IMR-90 (cell line): Measurements from ENCODE around the gene ANKRD13D. TPM values are rescaled to one million over a fixed set of nuclear protein-coding genes. Genes with fewer than 3 reads are reported as not detected.
A peak's percentile ranks its signal among the peaks of the same experiment; 100 is the strongest.

Experiments
- ATAC-seq: fragments of 200-7000 bp; cut with Tn5 transposase; 2 replicates; pipeline ENCODE4 v1.9.1; 2020; ENCODE audit warnings: low read depth, mild to moderate bottlenecking, moderate library complexity
- BruUV-seq: library from RNA; stranded (reverse); fragments of 400-500 nt; replicated peaks from 2 replicates; lab custom pipeline; 2021; lab: Mats Ljungman, UMichigan
- CTCF ChIA-PET: fragments of 300-600 bp; formaldehyde crosslinking; extraction: SDS; loops from one replicate; lab custom pipeline; 2021; ENCODE audit warnings: antibody characterized with exemption; lab: Yijun Ruan, JAX
- POLR2A ChIA-PET: fragments of 300-600 bp; sonication (Branson Sonifier 250); formaldehyde crosslinking; loops from one replicate; lab custom pipeline; 2022; ENCODE audit warnings: antibody characterized with exemption; ENCODE audit not compliant: unreplicated experiment; lab: Charles Lee
- DNase-seq: peaks from one replicate; pipeline ENCODE4 v3.0.0; 2013
- H2AFZ ChIP-seq: replicated peaks from 2 replicates; pipeline ENCODE3; 2013; ENCODE audit warnings: low read length, mild to moderate bottlenecking; ENCODE audit not compliant: poor library complexity
- H2AK5ac ChIP-seq: 2 replicates; pipeline ENCODE4 v1.6.1; 2013; ENCODE audit warnings: low read depth, low read length, inconsistent platforms
- H2AK9ac ChIP-seq: replicated peaks from 2 replicates; pipeline ENCODE3; 2013; ENCODE audit warnings: mild to moderate bottlenecking, low read depth, low read length, moderate library complexity; ENCODE audit not compliant: poor library complexity
- H2BK120ac ChIP-seq: 2 replicates; pipeline ENCODE4 v1.6.1; 2013; ENCODE audit warnings: low read depth, low read length, inconsistent platforms
- H2BK15ac ChIP-seq: 3 replicates; pipeline ENCODE4 v1.6.1; 2013; ENCODE audit warnings: low read depth, low read length, inconsistent platforms
- H2BK20ac ChIP-seq: 2 replicates; pipeline ENCODE4 v1.6.1; 2013; ENCODE audit warnings: low read depth, mild to moderate bottlenecking, inconsistent platforms, low read length, moderate library complexity
- H2BK5ac ChIP-seq: 2 replicates; pipeline ENCODE4 v1.6.1; 2013; ENCODE audit warnings: mild to moderate bottlenecking, low read depth, low read length, inconsistent platforms; ENCODE audit not compliant: poor library complexity, severe bottlenecking
- H3K14ac ChIP-seq: replicated peaks from 2 replicates; pipeline ENCODE4 v1.6.1; 2013; ENCODE audit warnings: low read depth, low read length, inconsistent platforms
- H3K18ac ChIP-seq: 2 replicates; pipeline ENCODE4 v1.6.1; 2013; ENCODE audit warnings: low read depth, low read length, control low read depth
- H3K23ac ChIP-seq: 2 replicates; pipeline ENCODE4 v1.6.1; 2013; ENCODE audit warnings: low read depth, low read length, inconsistent platforms
- H3K27ac ChIP-seq: 2 replicates; pipeline ENCODE4 v1.5.1; 2013; ENCODE audit warnings: mild to moderate bottlenecking, control low read depth, low read length; ENCODE audit not compliant: insufficient read depth
- H3K27me3 ChIP-seq: 2 replicates; pipeline ENCODE4 v1.6.1; 2013; ENCODE audit warnings: low read length; ENCODE audit not compliant: control insufficient read depth, insufficient read depth
- H3K36me3 ChIP-seq: 2 replicates; pipeline ENCODE4 v1.6.1; 2013; ENCODE audit warnings: low read length, mixed read lengths; ENCODE audit not compliant: control insufficient read depth, insufficient read depth
- H3K4ac ChIP-seq: 2 replicates; pipeline ENCODE4 v1.6.1; 2013; ENCODE audit warnings: low read depth, low read length, inconsistent platforms
- H3K4me1 ChIP-seq: 2 replicates; pipeline ENCODE4 v1.6.1; 2013; ENCODE audit warnings: low read length, mixed read lengths; ENCODE audit not compliant: control insufficient read depth, insufficient read depth
- H3K4me2 ChIP-seq: 2 replicates; pipeline ENCODE4 v1.6.1; 2013; ENCODE audit warnings: low read depth, mild to moderate bottlenecking, control low read depth, low read length, moderate library complexity
- H3K4me3 ChIP-seq: 2 replicates; pipeline ENCODE4 v1.5.1; 2013; ENCODE audit warnings: low read depth, mild to moderate bottlenecking, control low read depth, low read length, moderate library complexity; ENCODE audit not compliant: insufficient read depth
- H3K56ac ChIP-seq: 2 replicates; pipeline ENCODE4 v1.6.1; 2013; ENCODE audit warnings: low read length, inconsistent platforms; ENCODE audit not compliant: insufficient read depth; ENCODE audit errors: extremely low read depth
- H3K79me1 ChIP-seq, 2 experiments: 2 replicates each; pipeline ENCODE4 v1.6.1; 2013; ENCODE audit warnings: low read length in 2 of 2, inconsistent platforms in 1 of 2, low read depth in 1 of 2
- H3K9ac ChIP-seq: 2 replicates; pipeline ENCODE4 v1.6.1; 2013; ENCODE audit warnings: low read depth, low read length, control low read depth
- H3K9me1 ChIP-seq: 2 replicates; pipeline ENCODE4 v1.6.1; 2013; ENCODE audit warnings: low read length, inconsistent platforms; ENCODE audit not compliant: insufficient read depth
- H3K9me3 ChIP-seq: 2 replicates; pipeline ENCODE4 v1.6.1; 2013; ENCODE audit warnings: low read length; ENCODE audit not compliant: control insufficient read depth, insufficient read depth
- H4K20me1 ChIP-seq: 2 replicates; pipeline ENCODE4 v1.6.1; 2013; ENCODE audit warnings: low read length, inconsistent platforms; ENCODE audit not compliant: insufficient read depth
- H4K5ac ChIP-seq: 2 replicates; pipeline ENCODE4 v1.6.1; 2013; ENCODE audit warnings: mild to moderate bottlenecking, low read depth, low read length, control low read depth
- H4K8ac ChIP-seq, 2 experiments: 2 replicates each; pipeline ENCODE4 v1.6.1; 2013; ENCODE audit warnings: low read depth in 2 of 2, low read length in 2 of 2, control low read depth in 1 of 2, inconsistent platforms in 1 of 2
- H4K91ac ChIP-seq: 2 replicates; pipeline ENCODE4 v1.6.1; 2013; ENCODE audit warnings: low read depth, low read length, inconsistent platforms; ENCODE audit not compliant: insufficient read depth
- BHLHE40 ChIP-seq: fragments of 150-350 bp; IDR thresholded peaks from 2 replicates; pipeline ENCODE4 v1.6.1; 2016; ENCODE audit warnings: mild to moderate bottlenecking, low read depth, low read length
- CEBPB ChIP-seq: IDR thresholded peaks from 2 replicates; pipeline ENCODE4 v1.6.1; 2012; ENCODE audit warnings: low read depth, low read length, improper control_type of control experiment
- CHD1 ChIP-seq: IDR thresholded peaks from 2 replicates; pipeline ENCODE4 v1.6.1; 2012; ENCODE audit warnings: low read depth, low read length, improper control_type of control experiment
- CTCF ChIP-seq: conservative IDR thresholded peaks from 2 replicates; pipeline ENCODE4 v1.5.1; 2012; ENCODE audit warnings: mild to moderate bottlenecking, low read depth, low read length, improper control_type of control experiment
- FOS ChIP-seq: fragments of 150-350 bp; IDR thresholded peaks from 2 replicates; pipeline ENCODE4 v1.6.1; 2016; ENCODE audit warnings: low read depth, low read length
- MAFK ChIP-seq: IDR thresholded peaks from 2 replicates; pipeline ENCODE4 v1.6.1; 2012; ENCODE audit warnings: low read depth, low read length, improper control_type of control experiment
- MAZ ChIP-seq: IDR thresholded peaks from 2 replicates; pipeline ENCODE4 v1.6.1; 2012; ENCODE audit warnings: low read depth, mild to moderate bottlenecking, low read length, improper control_type of control experiment, moderate library complexity, borderline replicate concordance
- NFE2L2 ChIP-seq: fragments of 150-350 bp; IDR thresholded peaks from 2 replicates; pipeline ENCODE4 v1.6.1; 2016; ENCODE audit warnings: low read depth, mild to moderate bottlenecking, low read length
- POLR2A ChIP-seq: IDR thresholded peaks from 2 replicates; pipeline ENCODE4 v1.6.1; 2012; ENCODE audit warnings: mild to moderate bottlenecking, low read depth, low read length
- RAD21 ChIP-seq: IDR thresholded peaks from 2 replicates; pipeline ENCODE4 v1.6.1; 2012; ENCODE audit warnings: low read length, improper control_type of control experiment
- RFX5 ChIP-seq: IDR thresholded peaks from 2 replicates; pipeline ENCODE4 v1.8.0; 2012; ENCODE audit warnings: low read depth, mild to moderate bottlenecking, low read length, moderate library complexity
- SMC3 ChIP-seq: fragments of 150-350 bp; IDR thresholded peaks from 2 replicates; pipeline ENCODE4 v1.6.1; 2016; ENCODE audit warnings: low read depth, mild to moderate bottlenecking, antibody characterized with exemption, low read length, moderate library complexity
- USF2 ChIP-seq: fragments of 150-350 bp; IDR thresholded peaks from 2 replicates; pipeline ENCODE4 v1.6.1; 2017; ENCODE audit warnings: mild to moderate bottlenecking, antibody characterized with exemption, low read length, low read depth
- WGBS, 2 experiments: methylation state at CpG; one replicate each; pipeline versions ENCODE4 v1.1.5 to v1.1.7; 2013; ENCODE audit warnings: missing lambda C conversion rate in 2 of 2; ENCODE audit not compliant: insufficient read length in 1 of 2; ENCODE audit errors: extremely low coverage in 2 of 2; 5-methylcytosine and 5-hydroxymethylcytosine counted together
- dilution Hi-C: fragments of 300-500 bp; cut with HindIII; formaldehyde crosslinking; loops from one replicate; pipeline ENCODE4 v1.14.3; 2018; ENCODE audit warnings: low sequenced_read_pairs; ENCODE audit not compliant: unreplicated experiment
- in situ Hi-C: fragments of 300-500 bp; cut with MboI; formaldehyde crosslinking; loops from 3 replicates; pipeline ENCODE4 v1.14.3; 2019; ENCODE audit warnings: low sequenced_read_pairs, inconsistent platforms, mixed read lengths
- intact Hi-C: fragments of 100-400 bp; cut with micrococcal nuclease; formaldehyde crosslinking; loops from 2 replicates; pipeline ENCODE4 v1.10.0; 2022
- polyA plus RNA-seq, 3 experiments: library from polyadenylated mRNA; depleted of rRNA; stranded (reverse); fragments of >200 nt; gene quantifications; 2 replicates each; pipeline ENCODE4 v1.2.3, GENCODE V29; 2012; ENCODE audit warnings: low replicate concordance in 1 of 3
- total RNA-seq: library from RNA; depleted of rRNA; stranded (reverse); fragments of >200 nt; gene quantifications from 2 replicates; pipeline ENCODE4 v1.2.3, GENCODE V29; 2012
- TF ChIP-seq, protein P1 (sequence below): fragments of 150-350 bp; IDR thresholded peaks from 2 replicates; pipeline ENCODE4 v1.6.1; 2016; ENCODE audit warnings: low read depth, mild to moderate bottlenecking, low read length, moderate library complexity, borderline replicate concordance

Gene ANKRD13D
- total and polyA plus RNA-seq, 2 of the 4 experiments (the other 2 are of a cell fraction), result 7.3 to 38.4 TPM

DNA sequence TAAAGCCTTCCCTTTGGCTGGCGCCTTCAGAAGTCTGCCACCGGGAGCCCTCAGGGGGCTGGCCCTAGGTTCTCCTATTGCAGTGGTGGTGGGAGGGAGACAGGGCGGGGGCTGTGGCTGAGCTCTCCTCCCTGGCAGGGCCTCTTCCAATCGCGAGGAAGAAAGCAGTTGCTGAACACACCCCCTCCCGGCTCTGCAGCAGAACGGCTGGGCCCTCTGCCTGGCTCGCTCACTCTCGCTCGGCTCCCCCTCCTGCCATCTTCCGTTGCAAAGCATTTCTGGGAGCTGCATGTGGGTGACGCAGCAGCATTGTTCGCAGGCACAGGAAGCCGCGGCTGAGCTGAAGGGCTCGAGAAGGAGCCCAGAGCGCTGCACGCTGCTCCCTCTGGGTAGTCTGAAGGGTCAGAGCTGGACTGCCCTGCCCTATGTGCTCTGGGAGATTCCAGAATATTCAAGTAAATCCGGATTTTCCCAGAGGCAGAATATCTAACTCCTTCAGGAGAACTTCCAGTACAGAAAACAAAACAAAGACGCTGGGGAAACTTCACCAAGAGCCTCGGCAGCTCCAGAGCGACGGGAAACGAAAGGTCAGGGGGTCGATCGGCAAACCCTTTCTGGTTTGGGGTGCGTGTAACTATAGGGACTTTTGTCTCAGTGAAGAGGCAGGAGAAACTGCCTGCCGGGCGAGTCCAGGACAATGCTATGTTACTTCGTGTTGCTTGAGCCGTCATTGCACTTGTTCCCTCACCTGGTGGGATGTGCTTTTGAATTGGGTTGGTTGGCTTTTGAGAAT, 49.1 kb upstream of the ANKRD13D start:
- H2BK20ac ChIP-seq, result peak overlapping the region; percentile 4; the same call in 1 of the 2 replicates
- peak overlapping the region; percentile 95 for H3K9ac ChIP-seq
- peaks cover 58% of the 10 kb centered on the region for H4K20me1 ChIP-seq
- peak overlapping the region; percentile 94 for H2AK5ac ChIP-seq
- peak overlapping the region; percentile 90 for H3K27ac ChIP-seq
- TSS peak; percentile 49 for BruUV-seq
- peak overlapping the region; percentile 77 for H2AFZ ChIP-seq
- peaks cover 15% of the 10 kb centered on the region for H3K36me3 ChIP-seq
- WGBS, 2 experiments, result no CpG with 5 or more reads among the region's 31 CpGs
- H4K91ac ChIP-seq, result peak overlapping the region; percentile 87
- peak overlapping the region; percentile 93 for H2BK5ac ChIP-seq
- in situ Hi-C loops (no loop called here), intact Hi-C loops (loop anchor here (2.0 to 10.0 kb wide), 3 partner anchors 55 to 158 kb away; no protein-coding TSS in a partner anchor), dilution Hi-C loops (no loop called here)
- peaks cover 13% of the 10 kb centered on the region for H3K4me1 ChIP-seq
- DNase-seq (peak; percentile 99), ATAC-seq (peak; percentile 97)
- peak overlapping the region; percentile 98 for H2AK9ac ChIP-seq
- peak overlapping the region; percentile 54 for H4K5ac ChIP-seq
- H3K18ac ChIP-seq, result peak overlapping the region; percentile 55
- ChIA-PET POLR2A (interaction anchor here (0.5 to 0.8 kb wide), 3 partner anchors 11 to 147 kb away, joined by 3 to 4 read pairs (median 3); no protein-coding TSS in a partner anchor), CTCF (interaction anchor here (1.0 to 1.1 kb wide), 2 partner anchors 77 to 244 kb away, joined by 5 to 6 read pairs; no protein-coding TSS in a partner anchor)
- peak overlapping the region; percentile 67 for H3K4me3 ChIP-seq
- H3K79me1 ChIP-seq, result peaks cover 13 to 67% of the 10 kb centered on the region in 2 experiments; a peak in 3 of 4 replicates
- H2BK120ac ChIP-seq, result peak overlapping the region; percentile 49
- H3K14ac ChIP-seq, result peak overlapping the region; percentile 97
- H4K8ac ChIP-seq, result peak overlapping the region; percentile 26 to 82; a peak in 3 of 4 replicates
- H3K9me1 ChIP-seq, result peaks cover 9% of the 10 kb centered on the region
- peak overlapping the region; percentile 97 for H3K56ac ChIP-seq
- H3K4me2 ChIP-seq, result peak overlapping the region; percentile 96
- H3K27me3 ChIP-seq, result no peaks in the 10 kb centered on the region
- H3K4ac ChIP-seq, result peak overlapping the region; percentile 94
- peak overlapping the region; percentile 16; the same call in 1 of the 3 replicates for H2BK15ac ChIP-seq
- no peaks in the 10 kb centered on the region for H3K9me3 ChIP-seq
- H3K23ac ChIP-seq, result peak overlapping the region; percentile 99
- TF ChIP-seq SMC3 (no peak), MAZ (peak; percentile 88), RAD21 (no peak), MAFK (peak; percentile 16; the same call in 1 of the 2 replicates), POLR2A (peak; percentile 97), NFE2L2 (peak; percentile 78), CEBPB (no peak), FOS (no peak), BHLHE40 (no peak), CHD1 (peak; percentile 90), CTCF (no peak), USF2 (no peak), RFX5 (no peak)
- TF ChIP-seq, protein P1, sequence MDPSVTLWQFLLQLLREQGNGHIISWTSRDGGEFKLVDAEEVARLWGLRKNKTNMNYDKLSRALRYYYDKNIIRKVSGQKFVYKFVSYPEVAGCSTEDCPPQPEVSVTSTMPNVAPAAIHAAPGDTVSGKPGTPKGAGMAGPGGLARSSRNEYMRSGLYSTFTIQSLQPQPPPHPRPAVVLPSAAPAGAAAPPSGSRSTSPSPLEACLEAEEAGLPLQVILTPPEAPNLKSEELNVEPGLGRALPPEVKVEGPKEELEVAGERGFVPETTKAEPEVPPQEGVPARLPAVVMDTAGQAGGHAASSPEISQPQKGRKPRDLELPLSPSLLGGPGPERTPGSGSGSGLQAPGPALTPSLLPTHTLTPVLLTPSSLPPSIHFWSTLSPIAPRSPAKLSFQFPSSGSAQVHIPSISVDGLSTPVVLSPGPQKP, result no peak
